Effector memory CD4-positive, alpha-beta T cell (primary cell): ENCODE data around the gene CBX4.

Source experiments
- DNase-seq, 3 donors: peaks; one replicate each; pipeline ENCODE4 v3.0.0-alpha.2; 2020
- H3K27ac ChIP-seq: 2 replicates; pipeline ENCODE4 v1.7.0; 2013; ENCODE audit warnings: mild to moderate bottlenecking, low read length, moderate library complexity; ENCODE audit not compliant: insufficient read depth, poor library complexity, severe bottlenecking
- H3K27me3 ChIP-seq: replicated peaks from 2 replicates; pipeline ENCODE4 v1.7.0; 2013; ENCODE audit warnings: mild to moderate bottlenecking, low read length; ENCODE audit not compliant: insufficient read depth, control insufficient read depth, poor library complexity, severe bottlenecking
- H3K36me3 ChIP-seq: 2 replicates; pipeline ENCODE4 v1.7.0; 2013; ENCODE audit warnings: mild to moderate bottlenecking, low read length, moderate library complexity; ENCODE audit not compliant: control insufficient read depth, insufficient read depth
- H3K4me1 ChIP-seq: 2 replicates; pipeline ENCODE4 v1.7.0; 2013; ENCODE audit warnings: low read length, mild to moderate bottlenecking; ENCODE audit not compliant: control insufficient read depth, insufficient read depth, poor library complexity, severe bottlenecking
- H3K4me3 ChIP-seq: 2 replicates; pipeline ENCODE4 v1.7.0; 2013; ENCODE audit warnings: low read length, low read depth, mild to moderate bottlenecking; ENCODE audit not compliant: insufficient read depth, poor library complexity, severe bottlenecking
- H3K9me3 ChIP-seq: 2 replicates; pipeline ENCODE4 v1.7.0; 2013; ENCODE audit warnings: mild to moderate bottlenecking, low read length, moderate library complexity; ENCODE audit not compliant: control insufficient read depth

CBX4 gene

DNA sequence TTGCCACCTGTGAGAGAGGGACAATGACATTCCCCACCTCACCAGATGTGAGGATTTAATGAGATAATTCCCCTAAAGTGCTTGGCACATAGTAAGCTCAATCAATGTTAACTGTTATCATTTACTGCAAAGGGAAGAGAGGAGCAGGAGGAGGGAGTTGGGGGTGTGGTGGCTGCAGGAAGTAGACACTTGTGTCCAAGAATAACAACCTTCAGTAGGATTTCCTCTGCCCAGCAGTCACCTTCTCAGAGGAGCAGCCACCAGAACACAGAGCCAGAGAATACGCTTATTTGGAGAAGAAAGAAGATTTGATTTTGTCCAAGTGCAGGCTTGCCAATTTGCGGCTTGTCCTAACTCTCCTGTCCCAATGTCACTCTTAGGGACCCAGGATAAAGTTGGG is 10.2 kb downstream of the CBX4 start:
- Histone ChIP-seq H3K4me1 (peaks cover 14% of the 10 kb centered on the region), H3K27ac (no peak overlapping the region), H3K27me3 (no peaks in the 10 kb centered on the region), H3K9me3 (no peaks in the 10 kb centered on the region), H3K4me3 (no peak overlapping the region), H3K36me3 (peaks cover 7% of the 10 kb centered on the region)
- DNase-seq, result no peak

GRCh38 chr17:79826841-79827578 is 12.2 kb downstream of the CBX4 start:
- H3K4me3 ChIP-seq, result no peak overlapping the region
- H3K4me1 ChIP-seq, result no peaks in the 10 kb centered on the region
- H3K27me3 ChIP-seq, result no peaks in the 10 kb centered on the region
- no peak for DNase-seq
- no peaks in the 10 kb centered on the region for H3K9me3 ChIP-seq
- H3K27ac ChIP-seq, result no peak overlapping the region
- H3K36me3 ChIP-seq, result no peaks in the 10 kb centered on the region

GRCh38 chr17:79826204-79826680 is 13.0 kb downstream of the CBX4 start:
- no peaks in the 10 kb centered on the region for H3K9me3 ChIP-seq
- no peaks in the 10 kb centered on the region for H3K27me3 ChIP-seq
- no peak for DNase-seq
- H3K27ac ChIP-seq, result no peak overlapping the region
- H3K36me3 ChIP-seq, result no peaks in the 10 kb centered on the region
- H3K4me3 ChIP-seq, result no peak overlapping the region
- H3K4me1 ChIP-seq, result no peaks in the 10 kb centered on the region

- no peaks in the 10 kb centered on the region for H3K9me3 ChIP-seq
- no peaks in the 10 kb centered on the region for H3K27me3 ChIP-seq
- DNase-seq, result no peak
- no peaks in the 10 kb centered on the region for H3K36me3 ChIP-seq
- no peaks in the 10 kb centered on the region for H3K4me1 ChIP-seq
- H3K27ac ChIP-seq, result no peak overlapping the region
- no peak overlapping the region for H3K4me3 ChIP-seq
These were observed 13.7 kb downstream of the CBX4 start for GRCh38 chr17:79825580-79825921.

- no peaks in the 10 kb centered on the region for H3K4me1 ChIP-seq
- no peaks in the 10 kb centered on the region for H3K36me3 ChIP-seq
- no peaks in the 10 kb centered on the region for H3K9me3 ChIP-seq
- H3K4me3 ChIP-seq, result no peak overlapping the region
- DNase-seq, result no peak
- no peaks in the 10 kb centered on the region for H3K27me3 ChIP-seq
- H3K27ac ChIP-seq, result no peak overlapping the region
These were observed 14.2 kb downstream of the CBX4 start for GRCh38 chr17:79824893-79825579.

DNA sequence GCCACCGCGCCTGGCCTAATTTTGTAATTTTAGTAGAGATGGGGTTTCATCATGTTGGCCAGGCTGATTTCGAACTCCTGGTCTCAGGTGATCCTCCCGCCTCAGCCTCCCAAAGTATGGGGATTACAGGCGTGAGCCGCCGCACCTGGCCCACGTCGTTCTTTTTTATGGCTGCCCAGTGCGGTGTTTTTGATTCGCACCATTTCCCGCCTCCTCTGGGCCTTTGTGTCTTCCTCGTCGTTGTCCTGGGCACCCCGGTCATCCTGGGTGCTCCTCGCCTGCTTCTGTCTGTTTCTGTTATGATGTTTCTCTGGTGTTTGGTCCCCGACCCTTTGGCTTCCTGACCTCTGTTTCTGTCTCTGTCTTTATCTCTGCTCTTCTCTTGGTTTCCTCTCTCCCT is 15.0 kb downstream of the CBX4 start:
- H3K27me3 ChIP-seq, result no peaks in the 10 kb centered on the region
- no peak overlapping the region for H3K4me3 ChIP-seq
- H3K4me1 ChIP-seq, result no peaks in the 10 kb centered on the region
- no peak overlapping the region for H3K27ac ChIP-seq
- no peaks in the 10 kb centered on the region for H3K9me3 ChIP-seq
- DNase-seq, result no peak
- no peaks in the 10 kb centered on the region for H3K36me3 ChIP-seq

DNA sequence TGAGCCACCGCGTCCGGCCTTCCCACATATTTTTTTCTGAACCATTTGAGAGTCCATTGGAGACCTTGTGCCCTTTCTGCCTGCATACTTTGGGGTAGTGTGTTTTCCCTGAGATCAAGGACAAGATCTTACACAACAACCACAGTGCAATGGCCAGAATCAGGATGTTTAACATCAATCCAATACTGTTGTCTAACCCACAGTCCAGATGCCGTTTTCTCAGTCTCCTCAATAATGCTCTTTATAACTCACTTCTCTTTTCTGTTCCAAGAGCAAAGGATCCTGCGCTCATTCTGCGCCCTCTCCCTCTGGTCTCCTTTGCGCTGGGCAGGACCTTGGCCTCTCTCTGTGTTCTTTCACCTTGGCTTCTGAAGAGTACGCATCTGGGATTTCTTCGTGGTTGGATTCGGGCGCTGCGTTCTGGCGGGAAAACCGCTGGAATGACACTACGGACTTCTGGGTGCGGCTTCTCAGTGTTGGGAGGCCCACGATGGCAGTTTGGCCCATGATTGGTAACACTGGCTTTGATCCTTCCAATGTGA is 16.6 kb downstream of the CBX4 start:
- Histone ChIP-seq H3K27me3 (no peaks in the 10 kb centered on the region), H3K9me3 (no peaks in the 10 kb centered on the region), H3K36me3 (no peaks in the 10 kb centered on the region), H3K4me3 (no peak overlapping the region), H3K4me1 (no peaks in the 10 kb centered on the region), H3K27ac (no peak overlapping the region)
- DNase-seq, result no peak

- DNase-seq, result no peak
- Histone ChIP-seq H3K9me3 (no peaks in the 10 kb centered on the region), H3K27me3 (peaks cover 10% of the 10 kb centered on the region), H3K4me1 (no peaks in the 10 kb centered on the region), H3K36me3 (no peaks in the 10 kb centered on the region), H3K4me3 (no peak overlapping the region), H3K27ac (no peak overlapping the region)
These were observed 17.7 kb downstream of the CBX4 start for GRCh38 chr17:79821331-79822095.

- Histone ChIP-seq H3K27me3 (peaks cover 16% of the 10 kb centered on the region), H3K4me1 (no peaks in the 10 kb centered on the region), H3K9me3 (no peaks in the 10 kb centered on the region), H3K27ac (no peak overlapping the region), H3K36me3 (no peaks in the 10 kb centered on the region), H3K4me3 (no peak overlapping the region)
- no peak for DNase-seq
These were observed 18.3 kb downstream of the CBX4 start for GRCh38 chr17:79820959-79821330.
